HG02642 (cell line): ENCODE data around the gene SIRT1.
"Not testable (repeated sequence)": the region's sequence is repeated elsewhere in the genome, so short reads cannot be mapped to it uniquely, and the experiment has no call there.

ENCODE experiments used
- ATAC-seq: cut with Tn5 transposase; IDR thresholded peaks from one replicate; pipeline ENCODE4 v1.9.1; 2021; ENCODE audit warnings: mild to moderate bottlenecking; ENCODE audit not compliant: unreplicated experiment, poor library complexity

Gene SIRT1

GRCh38 chr10:67943917-67944316 is 59.5 kb downstream of the SIRT1 start:
- no peak for ATAC-seq

DNA sequence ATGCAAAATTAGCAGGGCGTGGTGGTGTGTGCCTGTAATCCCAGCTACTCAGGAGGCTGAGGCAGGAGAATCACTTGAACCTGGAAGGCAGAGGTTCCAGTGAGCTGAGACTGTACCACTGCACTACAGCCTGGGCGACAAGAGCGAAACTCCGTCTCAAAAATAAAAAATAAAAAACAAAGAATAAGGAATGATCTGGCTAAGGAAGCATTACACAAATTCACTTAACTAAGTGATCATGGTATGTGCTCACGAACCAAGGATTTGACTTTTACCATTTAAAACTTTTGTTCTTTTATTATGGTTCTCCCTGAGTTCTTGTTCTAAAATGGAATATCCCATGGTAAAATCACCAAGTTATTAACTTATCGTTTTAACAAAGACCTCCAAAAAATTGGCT is 71.2 kb downstream of the SIRT1 start:
- no peak for ATAC-seq

DNA sequence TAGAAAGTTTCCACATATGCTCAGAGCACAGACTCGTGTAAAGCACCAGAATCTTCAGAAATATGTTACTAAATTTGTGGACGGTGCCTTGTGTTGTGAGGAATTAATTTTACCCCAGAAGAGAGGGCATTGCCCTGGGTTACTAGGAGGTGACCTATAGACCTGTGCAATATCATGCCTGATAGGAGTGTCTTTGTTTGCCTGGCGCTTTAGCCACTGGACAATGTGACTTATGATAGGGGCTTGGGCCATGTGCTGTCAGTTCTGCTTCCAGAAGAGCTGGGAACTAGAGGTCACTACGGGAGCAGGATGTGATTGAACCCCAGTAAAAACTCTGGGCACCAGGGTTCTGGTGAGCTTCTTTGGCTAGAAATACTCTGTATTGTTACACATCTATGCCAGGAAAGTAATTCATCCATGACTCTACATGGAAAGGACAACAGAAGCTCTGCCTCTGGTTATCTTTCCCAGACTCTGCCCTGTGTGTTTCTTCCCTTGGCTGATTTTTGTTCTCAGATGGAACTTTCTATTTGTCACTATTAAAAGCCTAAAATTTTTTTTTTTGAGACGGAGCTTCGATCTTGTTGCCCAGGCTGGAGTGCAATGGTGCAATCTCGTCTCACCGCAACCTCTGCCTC is 75.5 kb downstream of the SIRT1 start:
- no peak for ATAC-seq

- ATAC-seq = no peak
Observed at GRCh38 chr10:67965456-67965855, 81.0 kb downstream of the SIRT1 start.

GRCh38 chr10:67966035-67966434 is 81.6 kb downstream of the SIRT1 start:
- ATAC-seq = not testable (repeated sequence)
